HG02973 (cell line): ENCODE results near the gene PCDHGA1.

Experiments
- ATAC-seq: cut with Tn5 transposase; IDR thresholded peaks from one replicate; pipeline ENCODE4 v1.9.1; 2021; ENCODE audit warnings: moderate library complexity; ENCODE audit not compliant: unreplicated experiment

The PCDHGA1 gene

GRCh38 chr5:141511771-141512325, 181.5 kb downstream of the PCDHGA1 start:
- no peak for ATAC-seq

- ATAC-seq = no peak
These were observed 182.1 kb downstream of the PCDHGA1 start for GRCh38 chr5:141512390-141512910.

GRCh38 chr5:141512911-141513626, 182.8 kb downstream of the PCDHGA1 start:
- no peak for ATAC-seq

- peak; percentile 28 for ATAC-seq
These were observed 183.5 kb downstream of the PCDHGA1 start for GRCh38 chr5:141513627-141514329.

- peak; percentile 28 for ATAC-seq
These were observed 184.2 kb downstream of the PCDHGA1 start for GRCh38 chr5:141514330-141515133.

- no peak for ATAC-seq
These were observed 184.8 kb downstream of the PCDHGA1 start for GRCh38 chr5:141515141-141515540.

GRCh38 chr5:141515946-141516671, 185.8 kb downstream of the PCDHGA1 start:
- ATAC-seq = no peak

GRCh38 chr5:141516672-141517025, 186.3 kb downstream of the PCDHGA1 start:
- no peak for ATAC-seq

- ATAC-seq = no peak
These were observed 187.0 kb downstream of the PCDHGA1 start for GRCh38 chr5:141517312-141517711.

GRCh38 chr5:141517880-141518617, 187.7 kb downstream of the PCDHGA1 start:
- ATAC-seq = no peak

GRCh38 chr5:141518618-141519015, 188.3 kb downstream of the PCDHGA1 start:
- ATAC-seq = no peak

GRCh38 chr5:141519605-141520565, 189.6 kb downstream of the PCDHGA1 start:
- no peak for ATAC-seq

GRCh38 chr5:141521244-141521781, 191.0 kb downstream of the PCDHGA1 start:
- no peak for ATAC-seq

- ATAC-seq = no peak
These were observed 192.0 kb downstream of the PCDHGA1 start for GRCh38 chr5:141522301-141522700.

GRCh38 chr5:141523991-141524390, 193.7 kb downstream of the PCDHGA1 start:
- ATAC-seq = no peak

GRCh38 chr5:141524604-141525597, 194.6 kb downstream of the PCDHGA1 start:
- ATAC-seq = peak; percentile 61

- no peak for ATAC-seq
These were observed 195.3 kb downstream of the PCDHGA1 start for GRCh38 chr5:141525653-141526052.
